G401.6 (cell line): ENCODE data around the gene IKBIP.
"Not testable (repeated sequence)": the region's sequence is repeated elsewhere in the genome, so short reads cannot be mapped to it uniquely, and the experiment has no call there.

Experiments used
- FAIRE-seq: peaks from 2 replicates; lab custom pipeline; 2012; peaks lifted over from hg19 to GRCh38; lab: Jason Lieb, UNC

The IKBIP gene

DNA sequence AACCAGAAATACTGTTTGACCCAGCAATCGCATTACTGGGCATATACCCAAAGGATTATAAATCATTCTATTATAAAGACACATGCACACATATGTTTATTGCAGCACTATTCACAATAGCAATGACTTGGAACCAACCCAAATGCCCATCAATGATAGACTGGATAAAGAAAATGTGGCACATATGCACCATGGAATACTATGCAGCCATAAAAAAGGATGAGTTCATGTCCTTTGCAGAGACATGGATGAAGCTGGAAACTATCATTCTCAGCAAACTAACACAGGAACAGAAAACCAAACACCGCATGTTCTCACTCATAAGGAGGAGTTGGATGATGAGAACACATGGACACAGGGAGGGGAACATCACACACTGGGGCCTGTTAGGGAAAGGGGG, 67.8 kb downstream of the IKBIP start:
- FAIRE-seq = not testable (repeated sequence)

DNA sequence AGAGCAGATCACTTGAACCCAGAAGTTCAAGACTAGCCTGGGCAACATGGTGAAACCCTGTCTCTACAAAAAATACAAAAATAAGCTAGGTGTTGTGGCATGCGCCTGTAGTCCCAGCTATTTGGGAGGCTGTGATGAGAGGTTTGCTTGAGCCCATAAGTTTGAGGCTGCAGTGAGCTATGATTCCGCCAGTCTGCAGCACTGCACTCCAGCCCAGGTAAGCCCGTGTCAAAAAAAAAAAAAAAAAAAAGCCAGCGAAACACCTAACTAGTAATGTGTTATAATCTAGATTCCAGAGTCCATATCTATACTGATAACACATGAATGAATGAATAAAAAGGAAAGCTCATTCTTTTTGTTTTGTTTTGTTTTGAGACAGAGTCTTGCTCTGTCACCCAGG, 69.6 kb downstream of the IKBIP start:
- FAIRE-seq = no peak
